ENCODE measurements around the gene SMIM36. TPM values are rescaled to one million over a fixed set of nuclear protein-coding genes. Genes with fewer than 3 reads are reported as not detected.
"Not testable (repeated sequence)": the region's sequence is repeated elsewhere in the genome, so short reads cannot be mapped to it uniquely, and the experiment has no call there.

The SMIM36 gene
- total RNA-seq, 2 donors from 2014 or later, result not detected

GRCh38 chr17:55407641-55408566 lies 103.3 kb downstream of the SMIM36 start:
- Mint-ChIP-seq H3K4me1 (peaks cover 12% of the 10 kb centered on the region), H3K36me3 (ENCODE audit: low read depth) (peaks cover 80% of the 10 kb centered on the region), H3K4me3 (peak overlapping the region; percentile 20), H3K27ac (peak overlapping the region; percentile 64), H3K27me3 (ENCODE audit: insufficient read depth) (no peaks in the 10 kb centered on the region), H3K9me3 (no peaks in the 10 kb centered on the region)
- Histone ChIP-seq H3K36me3 (ENCODE audit: control insufficient read depth, insufficient read depth, low read length) (peaks cover 88% of the 10 kb centered on the region), H3K4me3 (ENCODE audit: low read length) (no peak overlapping the region), H3K4me1 (ENCODE audit: control insufficient read depth, insufficient read depth, low read length) (peaks cover 3% of the 10 kb centered on the region), H3K9me3 (ENCODE audit: control insufficient read depth, low read length) (no peaks in the 10 kb centered on the region), H3K27me3 (ENCODE audit: control insufficient read depth, insufficient read depth, low read length, poor library complexity, severe bottlenecking) (no peaks in the 10 kb centered on the region), H3K27ac (ENCODE audit: low read depth, low read length) (no peak overlapping the region), H3K9ac (ENCODE audit: extremely low read depth, low read length, poor library complexity, severe bottlenecking) (no peak overlapping the region)
- DNase-seq, result no peak
- no peak for TF ChIP-seq CTCF (conservative IDR thresholded peaks at IDR 0.05)
- WGBS, 2 experiments (ENCODE audit: insufficient coverage in 1 of 2, insufficient read length in 1 of 2), result 67 to 87% methylated on average over 2 to 3 of the region's 5 CpGs

- no peak overlapping the region for H3K4me3 Mint-ChIP-seq
- no peak for DNase-seq
- Histone ChIP-seq H3K9me3 (ENCODE audit: control insufficient read depth, low read length) (no peaks in the 10 kb centered on the region), H3K36me3 (ENCODE audit: control insufficient read depth, insufficient read depth, low read length) (peaks cover 85% of the 10 kb centered on the region), H3K27me3 (ENCODE audit: control insufficient read depth, insufficient read depth, low read length, poor library complexity, severe bottlenecking) (no peaks in the 10 kb centered on the region), H3K4me3 (ENCODE audit: low read length) (no peak overlapping the region), H3K4me1 (ENCODE audit: control insufficient read depth, insufficient read depth, low read length) (peaks cover 3% of the 10 kb centered on the region), H3K9ac (ENCODE audit: extremely low read depth, low read length, poor library complexity, severe bottlenecking) (no peak overlapping the region), H3K27ac (ENCODE audit: low read depth, low read length) (no peak overlapping the region)
- no peak for TF ChIP-seq CTCF (conservative IDR thresholded peaks at IDR 0.05)
- peaks cover 12% of the 10 kb centered on the region for H3K4me1 Mint-ChIP-seq
- WGBS, 2 experiments (ENCODE audit: insufficient coverage in 1 of 2, insufficient read length in 1 of 2), result 89% methylated on average over 1 of the region's 1 CpG; no CpG with 5 or more reads in 1 of the 2 experiments
- no peak overlapping the region for H3K27ac Mint-ChIP-seq
- H3K27me3 Mint-ChIP-seq (ENCODE audit: insufficient read depth), result no peaks in the 10 kb centered on the region
- H3K36me3 Mint-ChIP-seq (ENCODE audit: low read depth), result peaks cover 73% of the 10 kb centered on the region
- no peaks in the 10 kb centered on the region for H3K9me3 Mint-ChIP-seq
Observed at GRCh38 chr17:55405600-55405999, 105.7 kb downstream of the SMIM36 start.

GRCh38 chr17:55404197-55404596 lies 107.1 kb downstream of the SMIM36 start:
- H3K4me3 Mint-ChIP-seq; H3K4me3 ChIP-seq (ENCODE audit: low read length); H3K9ac ChIP-seq (ENCODE audit: extremely low read depth, low read length, poor library complexity, severe bottlenecking); H3K27me3 ChIP-seq (ENCODE audit: control insufficient read depth, insufficient read depth, low read length, poor library complexity, severe bottlenecking); H3K27me3 Mint-ChIP-seq (ENCODE audit: insufficient read depth); H3K27ac Mint-ChIP-seq; H3K9me3 Mint-ChIP-seq; H3K9me3 ChIP-seq (ENCODE audit: control insufficient read depth, low read length); H3K27ac ChIP-seq (ENCODE audit: low read depth, low read length); H3K4me1 ChIP-seq (ENCODE audit: control insufficient read depth, insufficient read depth, low read length); DNase-seq: not testable (repeated sequence)
- peaks cover 83% of the 10 kb centered on the region for H3K36me3 ChIP-seq (ENCODE audit: control insufficient read depth, insufficient read depth, low read length)
- 91 to 97% methylated on average over 3 to 5 of the region's 5 CpGs for WGBS, 2 experiments (ENCODE audit: insufficient coverage in 1 of 2, insufficient read length in 1 of 2)
- peaks cover 12% of the 10 kb centered on the region for H3K4me1 Mint-ChIP-seq
- peaks cover 71% of the 10 kb centered on the region for H3K36me3 Mint-ChIP-seq (ENCODE audit: low read depth)
